NB4 (cell line): ENCODE data around the gene CFAP97D1.
A peak's percentile ranks its signal among the peaks of the same experiment; 100 is the strongest.
"Not testable (repeated sequence)": the region's sequence is repeated elsewhere in the genome, so short reads cannot be mapped to it uniquely, and the experiment has no call there.

Experiments used
- DNase-seq: peaks from one replicate; pipeline ENCODE4 v3.0.0; 2010; ENCODE audit warnings: low read depth
- H3K4me3 ChIP-seq: one replicate; pipeline ENCODE4 v1.5.1; 2011; ENCODE audit warnings: mild to moderate bottlenecking, low read depth, low read length, moderate library complexity
- MYC ChIP-seq: IDR thresholded peaks from 2 replicates; pipeline ENCODE4 v1.6.1; 2011; ENCODE audit warnings: low read depth, low read length
- POLR2A ChIP-seq: IDR thresholded peaks from 2 replicates; pipeline ENCODE4 v1.6.1; 2011; ENCODE audit warnings: mild to moderate bottlenecking; ENCODE audit not compliant: insufficient read length; ENCODE audit errors: extremely low read depth
- TF ChIP-seq, protein P1 (sequence below): IDR thresholded peaks from one replicate; pipeline ENCODE4 v1.5.1; 2012; ENCODE audit warnings: low read depth, low read length
- TF ChIP-seq, protein P2 (sequence below): IDR thresholded peaks from 2 replicates; pipeline ENCODE4 v1.6.1; 2011; ENCODE audit warnings: low read depth, low read length

The CFAP97D1 gene

DNA sequence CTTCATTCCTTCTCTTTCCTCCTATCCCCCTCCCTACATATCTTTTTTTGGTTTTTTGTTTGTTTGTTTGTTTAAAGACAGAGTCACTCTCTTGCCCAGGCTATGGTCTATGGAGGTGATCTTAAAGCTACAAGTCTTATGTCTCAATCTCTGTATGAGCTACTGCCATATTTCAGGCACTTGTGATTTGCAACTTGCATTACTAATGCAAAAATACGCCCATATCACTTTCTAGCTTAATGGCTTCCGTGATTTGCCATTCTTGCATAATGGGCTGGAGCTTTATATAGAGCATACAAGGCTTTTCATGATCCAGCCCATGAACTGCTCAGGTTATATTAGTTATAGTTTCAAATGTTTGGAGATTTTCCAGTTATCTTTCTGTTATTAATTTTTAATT is 7.5 kb downstream of the CFAP97D1 start:
- no peak overlapping the region for H3K4me3 ChIP-seq
- DNase-seq, result no peak
- no peak for TF ChIP-seq POLR2A
- TF ChIP-seq, protein P1, sequence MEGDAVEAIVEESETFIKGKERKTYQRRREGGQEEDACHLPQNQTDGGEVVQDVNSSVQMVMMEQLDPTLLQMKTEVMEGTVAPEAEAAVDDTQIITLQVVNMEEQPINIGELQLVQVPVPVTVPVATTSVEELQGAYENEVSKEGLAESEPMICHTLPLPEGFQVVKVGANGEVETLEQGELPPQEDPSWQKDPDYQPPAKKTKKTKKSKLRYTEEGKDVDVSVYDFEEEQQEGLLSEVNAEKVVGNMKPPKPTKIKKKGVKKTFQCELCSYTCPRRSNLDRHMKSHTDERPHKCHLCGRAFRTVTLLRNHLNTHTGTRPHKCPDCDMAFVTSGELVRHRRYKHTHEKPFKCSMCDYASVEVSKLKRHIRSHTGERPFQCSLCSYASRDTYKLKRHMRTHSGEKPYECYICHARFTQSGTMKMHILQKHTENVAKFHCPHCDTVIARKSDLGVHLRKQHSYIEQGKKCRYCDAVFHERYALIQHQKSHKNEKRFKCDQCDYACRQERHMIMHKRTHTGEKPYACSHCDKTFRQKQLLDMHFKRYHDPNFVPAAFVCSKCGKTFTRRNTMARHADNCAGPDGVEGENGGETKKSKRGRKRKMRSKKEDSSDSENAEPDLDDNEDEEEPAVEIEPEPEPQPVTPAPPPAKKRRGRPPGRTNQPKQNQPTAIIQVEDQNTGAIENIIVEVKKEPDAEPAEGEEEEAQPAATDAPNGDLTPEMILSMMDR, result no peak
- TF ChIP-seq, protein P2, sequence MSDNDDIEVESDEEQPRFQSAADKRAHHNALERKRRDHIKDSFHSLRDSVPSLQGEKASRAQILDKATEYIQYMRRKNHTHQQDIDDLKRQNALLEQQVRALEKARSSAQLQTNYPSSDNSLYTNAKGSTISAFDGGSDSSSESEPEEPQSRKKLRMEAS, result no peak
- no peak for TF ChIP-seq MYC

DNA sequence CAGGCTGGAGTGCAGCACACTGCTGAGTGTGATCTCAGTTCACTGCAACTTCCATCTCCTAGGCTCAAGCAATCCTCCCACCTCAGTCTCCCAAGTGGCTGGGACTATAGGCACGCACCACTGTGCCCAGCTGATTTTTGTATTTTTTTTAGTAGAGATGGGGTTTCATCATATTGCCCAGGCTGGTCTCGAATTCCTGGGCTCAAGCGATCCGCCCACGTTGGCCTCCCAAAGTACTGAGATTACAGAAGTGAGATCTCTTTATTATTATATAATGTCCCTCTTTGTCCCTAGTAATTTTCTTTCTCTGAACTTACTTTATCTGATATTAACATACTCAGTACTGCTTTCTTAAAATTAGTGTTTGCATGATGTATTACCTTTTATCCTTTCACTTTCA is 8.3 kb downstream of the CFAP97D1 start:
- H3K4me3 ChIP-seq, result no peak overlapping the region
- no peak for DNase-seq
- TF ChIP-seq, protein P2, result no peak
- TF ChIP-seq, protein P1, result no peak
- TF ChIP-seq POLR2A (no peak), MYC (no peak)

DNA sequence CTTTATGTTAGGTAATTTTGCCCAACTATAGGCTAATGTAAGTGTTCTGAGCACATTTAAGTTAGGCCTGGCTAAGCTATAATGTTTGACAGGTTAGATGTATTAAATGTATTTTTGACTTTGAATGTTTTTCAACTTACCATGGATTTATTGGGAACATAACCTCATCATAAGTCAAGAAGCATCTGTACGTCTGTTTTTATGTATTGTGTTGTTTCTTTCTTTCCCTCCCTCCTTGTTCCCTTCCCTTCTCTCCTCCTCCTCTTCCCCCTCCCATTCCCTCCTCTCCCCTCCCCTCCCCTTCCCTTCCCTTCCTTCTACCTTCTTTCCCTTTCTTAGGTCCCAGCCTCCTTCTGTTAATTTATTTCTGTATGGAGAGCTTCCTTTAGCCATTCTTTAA is 9.2 kb downstream of the CFAP97D1 start:
- no peak overlapping the region for H3K4me3 ChIP-seq
- no peak for DNase-seq
- TF ChIP-seq, protein P2, result no peak
- TF ChIP-seq POLR2A (no peak), MYC (no peak)
- TF ChIP-seq, protein P1, result no peak

DNA sequence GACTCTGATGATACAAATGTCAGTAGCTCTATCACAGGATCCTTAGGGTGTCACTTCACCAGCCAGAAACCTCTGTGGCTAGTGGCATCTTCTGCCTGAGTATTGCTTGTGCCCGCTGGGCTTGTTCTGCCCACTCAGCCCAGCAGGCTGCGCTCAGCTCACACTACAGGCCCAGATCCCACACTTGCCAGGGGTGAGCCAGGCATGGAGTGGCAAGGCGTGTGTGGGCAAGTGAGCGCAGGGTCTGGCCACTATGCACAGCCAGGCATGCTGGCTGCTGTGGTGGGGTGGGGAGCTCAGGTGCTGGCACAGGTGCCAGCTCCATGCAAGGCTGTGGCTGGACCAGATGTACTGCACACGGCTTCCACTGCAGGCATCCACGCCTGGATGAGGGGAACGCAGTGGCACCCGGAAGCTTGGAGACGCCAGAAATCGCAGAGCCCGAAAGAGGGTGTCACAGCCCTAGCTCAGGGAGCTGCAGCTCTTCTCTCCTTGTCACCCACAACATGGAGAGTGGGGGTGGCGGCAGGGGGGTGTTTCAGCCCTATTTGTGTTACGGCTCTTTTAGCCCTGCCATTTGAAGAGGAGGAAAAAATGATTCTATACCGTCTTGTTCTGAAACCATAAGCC is 10.2 kb downstream of the CFAP97D1 start:
- H3K4me3 ChIP-seq, result no peak overlapping the region
- no peak for DNase-seq
- TF ChIP-seq POLR2A, result no peak
- TF ChIP-seq, protein P2, result no peak
- no peak for TF ChIP-seq MYC
- TF ChIP-seq, protein P1, result no peak

DNA sequence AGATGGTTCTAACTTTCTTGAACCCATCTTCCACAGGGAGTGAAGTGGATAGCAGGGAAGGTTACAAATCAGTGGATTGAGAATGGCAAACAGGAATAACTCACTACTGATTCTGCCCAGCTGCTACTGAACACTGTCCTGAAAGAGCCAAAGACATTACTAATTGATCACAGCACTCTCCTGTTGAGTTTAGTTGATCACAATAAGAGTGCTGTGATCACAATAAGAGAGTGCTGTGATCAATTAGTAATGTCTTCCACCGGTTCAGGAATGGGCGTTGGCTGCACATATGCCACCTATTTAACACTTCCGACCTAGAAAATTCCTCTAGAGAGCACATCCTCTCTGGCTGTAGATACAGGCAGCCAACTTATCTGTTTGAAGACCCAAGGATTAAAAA is 11.4 kb downstream of the CFAP97D1 start:
- TF ChIP-seq POLR2A (no peak), MYC (no peak)
- TF ChIP-seq, protein P2, result no peak
- TF ChIP-seq, protein P1, result no peak
- no peak overlapping the region for H3K4me3 ChIP-seq
- DNase-seq, result peak; percentile 24

DNA sequence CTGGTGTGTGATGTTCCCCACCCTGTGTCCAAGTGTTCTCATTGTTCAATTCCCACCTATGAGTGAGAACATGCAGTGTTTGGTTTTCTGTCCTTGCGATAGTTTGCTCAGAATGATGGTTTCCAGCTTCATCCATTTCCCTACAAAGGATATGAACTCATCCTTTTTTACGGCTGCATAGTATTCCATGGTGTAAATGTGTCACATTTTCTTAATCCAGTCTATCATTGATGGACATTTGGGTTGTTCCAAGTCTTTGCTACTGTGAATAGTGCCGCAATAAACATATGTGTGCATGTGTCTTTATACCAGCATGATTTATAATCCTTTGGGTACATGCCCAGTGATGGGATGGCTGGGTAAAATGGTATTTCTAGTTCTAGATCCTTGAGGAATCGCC is 12.4 kb downstream of the CFAP97D1 start:
- not testable (repeated sequence) for DNase-seq, H3K4me3 ChIP-seq

DNA sequence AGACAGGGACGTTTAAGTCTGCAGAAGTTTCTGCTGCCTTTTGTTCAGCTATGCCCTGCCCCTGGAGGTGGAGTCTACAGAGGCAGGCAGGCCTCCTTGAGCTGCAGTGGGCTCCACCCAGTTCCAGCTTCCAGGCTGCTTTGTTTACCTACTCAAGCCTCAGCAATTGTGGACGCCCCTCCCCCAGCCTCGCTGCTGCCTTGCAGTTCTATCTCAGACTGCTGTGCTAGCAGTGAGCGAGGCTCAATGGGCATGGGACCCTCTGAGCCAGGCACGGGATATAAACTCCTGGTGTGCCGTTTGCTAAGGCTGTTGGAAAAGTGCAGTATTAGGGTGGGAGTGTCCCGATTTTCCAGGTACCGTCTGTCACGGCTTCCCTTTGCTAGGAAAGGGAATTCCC is 17.8 kb downstream of the CFAP97D1 start:
- not testable (repeated sequence) for H3K4me3 ChIP-seq, DNase-seq
